Superior temporal gyrus (tissue), 1 donor: ENCODE measurements around the gene AASS.

Experiments
- DNase-seq: peaks from one replicate; pipeline ENCODE4 v3.0.0-alpha.2; 2016; ENCODE audit errors: extremely low spot score

Gene AASS

DNA sequence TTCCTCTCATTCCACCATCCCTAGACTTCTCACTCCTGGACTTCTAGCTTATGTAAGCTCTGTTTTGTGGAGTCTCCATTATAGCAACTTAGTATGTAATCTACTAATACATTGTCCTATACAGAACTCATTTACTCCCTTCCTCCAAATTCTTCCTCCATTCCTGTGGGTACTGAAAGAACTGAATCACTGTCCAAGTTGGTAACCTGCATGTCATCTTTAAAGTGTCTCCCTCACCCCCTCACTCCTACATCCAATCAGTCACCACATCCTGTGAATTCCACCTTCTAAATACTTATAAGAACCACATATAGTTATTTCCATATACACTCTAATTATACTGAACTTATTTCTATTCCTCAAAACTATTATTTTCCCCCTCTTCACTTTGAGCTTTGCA, 20.3 kb downstream of the AASS start:
- no peak for DNase-seq

DNA sequence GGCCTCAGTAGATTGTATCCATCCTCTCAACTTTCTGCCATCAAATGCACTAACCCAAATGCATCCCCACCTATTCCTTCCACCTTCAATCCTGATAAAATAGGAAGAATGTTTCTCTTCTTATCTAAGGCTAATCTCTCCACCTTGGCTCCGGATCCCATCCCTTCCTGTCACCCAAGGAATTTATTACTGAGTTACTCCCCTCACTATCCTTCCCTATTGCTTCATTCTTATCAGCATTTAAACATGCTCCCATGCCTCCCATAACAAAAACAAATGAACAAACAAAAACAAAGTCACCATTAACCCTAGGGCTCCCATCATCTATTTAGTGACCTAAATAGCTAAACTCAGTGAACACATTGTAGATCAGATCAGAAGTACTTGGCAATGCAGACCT, 25.3 kb downstream of the AASS start:
- DNase-seq = no peak

- DNase-seq = no peak
These were observed 41.0 kb downstream of the AASS start for GRCh38 chr7:122103064-122103463.

- no peak for DNase-seq
These were observed 44.0 kb downstream of the AASS start for GRCh38 chr7:122100021-122100420.

- DNase-seq = no peak
These were observed 48.4 kb downstream of the AASS start for GRCh38 chr7:122095642-122096041.

- no peak for DNase-seq
These were observed 49.5 kb downstream of the AASS start for GRCh38 chr7:122094549-122094948.

DNA sequence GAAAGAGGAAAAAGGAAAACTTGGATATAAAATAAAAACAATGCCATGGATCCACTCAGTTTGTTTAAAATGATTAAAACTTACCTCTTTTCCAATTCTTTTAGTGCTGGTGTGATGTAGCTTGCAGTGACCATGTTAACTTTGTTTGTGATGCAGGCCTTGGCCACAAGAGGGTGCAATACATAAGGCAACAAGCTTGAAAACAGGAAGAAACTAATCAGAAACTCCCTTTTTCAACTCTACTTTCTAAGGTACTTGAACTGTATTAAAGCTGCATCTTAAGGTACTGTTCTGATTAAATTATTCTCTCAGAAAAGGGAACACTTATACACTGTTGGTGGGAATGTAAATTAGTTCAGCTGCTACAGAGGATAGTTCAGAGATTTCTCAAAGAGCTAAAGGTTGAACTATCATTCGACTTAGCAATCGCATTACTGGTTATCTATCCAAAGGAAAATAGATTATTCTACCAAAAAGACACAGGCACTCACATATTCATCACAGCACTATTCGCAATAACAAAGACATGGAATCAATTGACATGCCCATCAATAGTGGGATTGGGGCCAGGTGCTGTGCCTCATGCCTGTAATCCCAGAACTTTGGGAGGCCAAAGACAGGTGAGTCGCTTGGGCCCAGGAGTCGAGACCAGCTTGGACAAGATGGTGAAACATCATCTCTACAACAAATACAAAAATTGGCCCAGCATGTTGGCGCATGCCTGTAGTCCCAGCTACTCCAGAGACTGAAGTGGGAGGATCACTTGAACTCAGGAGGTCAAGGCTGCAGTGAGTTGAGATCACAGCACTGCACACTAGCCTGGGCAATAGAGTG, 50.9 kb downstream of the AASS start:
- peak; percentile 85 for DNase-seq

DNA sequence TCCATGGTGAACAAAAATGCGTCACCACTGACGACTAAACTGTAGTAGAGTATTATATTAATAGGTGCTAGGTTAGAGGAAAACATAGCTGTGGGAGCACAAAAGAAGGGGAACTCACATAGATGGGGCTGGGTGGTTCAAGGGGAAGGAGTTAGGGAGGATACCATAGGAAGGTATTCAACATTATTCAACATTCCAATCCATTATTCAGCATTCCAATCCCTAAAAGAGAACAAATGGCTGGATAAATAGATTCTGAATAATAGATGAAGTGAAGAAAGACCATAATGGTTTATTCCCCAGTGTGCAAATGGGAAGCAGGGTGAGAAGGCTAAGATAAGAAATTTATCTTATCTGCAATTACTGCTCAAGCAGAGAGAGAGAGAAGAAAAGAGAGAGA, 61.4 kb downstream of the AASS start:
- DNase-seq = no peak

GRCh38 chr7:122082160-122082559, 61.9 kb downstream of the AASS start:
- no peak for DNase-seq

DNA sequence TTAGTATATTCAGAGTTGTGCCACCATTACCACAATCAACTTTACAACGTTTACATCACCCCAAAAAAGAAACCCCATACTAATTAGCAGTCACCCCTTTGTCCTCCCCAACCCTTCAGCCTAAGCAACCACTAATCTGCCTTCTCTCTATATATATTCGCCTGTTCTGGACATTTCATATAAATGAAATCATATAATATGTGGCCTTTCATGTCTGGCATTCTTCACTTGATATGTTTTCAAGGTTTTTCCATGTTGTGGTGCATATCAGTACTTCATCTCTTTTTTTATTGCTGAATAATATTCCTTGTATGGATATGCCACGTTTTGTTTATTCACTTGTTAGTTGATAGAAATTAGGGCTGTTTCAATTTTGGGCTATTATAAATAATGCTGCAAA, 70.4 kb downstream of the AASS start:
- DNase-seq = no peak

GRCh38 chr7:122072924-122073599, 71.0 kb downstream of the AASS start:
- no peak for DNase-seq

- DNase-seq = no peak
These were observed 71.8 kb downstream of the AASS start for GRCh38 chr7:122072272-122072671.

DNA sequence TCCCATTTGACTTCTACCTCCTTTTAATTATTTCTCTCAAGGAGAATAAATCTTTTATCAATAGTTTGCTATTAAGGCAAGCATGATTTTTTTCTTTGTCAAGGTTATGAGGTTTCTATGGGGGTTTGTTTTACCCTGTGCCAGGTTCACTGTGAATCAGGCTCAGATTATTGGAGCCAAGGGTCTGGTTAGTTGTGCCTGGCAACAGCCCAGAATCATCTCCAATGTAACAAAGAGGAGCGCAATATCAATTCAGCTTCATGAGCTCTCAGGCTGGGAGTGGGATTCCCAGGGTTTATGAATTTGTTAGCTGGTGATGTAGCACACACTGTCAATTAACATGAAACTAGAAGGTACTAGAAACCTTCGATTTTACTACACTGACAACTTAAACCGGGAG, 73.2 kb downstream of the AASS start:
- no peak for DNase-seq

DNA sequence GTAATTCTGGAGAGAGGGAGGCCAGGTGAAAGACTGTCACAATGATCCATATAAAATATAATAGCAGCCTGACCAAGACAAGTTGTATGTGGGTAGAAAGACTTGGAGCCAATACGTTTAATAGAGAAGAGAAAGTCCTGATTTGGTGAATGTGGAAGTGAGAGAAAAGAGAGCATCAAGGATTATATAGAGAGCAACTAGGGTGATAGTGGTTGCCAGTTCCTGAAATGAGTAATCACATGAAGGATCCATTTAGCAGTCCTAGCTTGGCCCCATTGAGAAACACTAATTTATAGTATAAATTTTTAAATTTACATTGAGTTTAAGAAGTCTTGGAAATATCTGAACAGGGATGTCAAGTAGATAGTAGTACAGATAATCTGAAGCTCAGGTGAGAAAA, 74.0 kb downstream of the AASS start:
- no peak for DNase-seq

DNA sequence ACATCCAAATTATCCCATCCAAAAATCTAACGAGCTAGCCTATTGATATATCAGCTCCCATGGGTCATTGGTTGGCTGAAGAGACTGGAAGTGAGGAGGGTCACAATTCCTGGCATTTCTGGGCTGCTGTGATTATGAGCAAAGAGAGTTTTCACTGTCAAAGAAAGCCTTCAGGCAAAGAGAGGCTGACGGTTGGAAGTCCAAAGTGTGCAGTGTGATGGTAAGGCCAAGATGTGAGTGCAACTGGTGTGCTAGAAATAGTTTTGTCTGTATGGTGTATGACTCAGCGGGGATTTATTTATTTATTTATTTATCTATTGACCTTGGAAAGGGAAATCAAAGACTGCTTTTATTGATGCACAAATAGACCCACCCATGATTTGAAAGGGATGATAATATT, 75.0 kb downstream of the AASS start:
- no peak for DNase-seq

GRCh38 chr7:122068046-122068445, 76.0 kb downstream of the AASS start:
- no peak for DNase-seq

DNA sequence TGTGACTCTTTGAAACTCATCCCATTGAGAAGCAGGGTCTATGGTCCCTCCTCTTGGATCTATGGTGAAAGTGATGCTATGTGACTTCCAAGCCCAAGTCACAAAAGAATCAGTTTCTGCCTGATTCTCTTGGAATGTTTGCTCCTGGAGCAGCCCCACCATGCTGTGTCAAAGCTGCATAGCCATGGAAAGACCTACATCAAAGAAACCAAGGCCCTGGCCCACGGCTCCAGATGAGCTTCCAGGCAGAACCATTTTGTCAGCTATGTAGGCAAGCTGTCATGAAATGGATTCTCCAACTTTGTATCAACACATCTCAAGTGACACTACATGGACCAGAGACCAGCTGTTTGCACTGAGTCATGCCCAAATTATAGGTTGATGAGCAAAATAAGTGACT, 77.0 kb downstream of the AASS start:
- DNase-seq = no peak

- DNase-seq = no peak
These were observed 79.1 kb downstream of the AASS start for GRCh38 chr7:122064971-122065370.

GRCh38 chr7:122063146-122063545, 80.9 kb downstream of the AASS start:
- DNase-seq = no peak

DNA sequence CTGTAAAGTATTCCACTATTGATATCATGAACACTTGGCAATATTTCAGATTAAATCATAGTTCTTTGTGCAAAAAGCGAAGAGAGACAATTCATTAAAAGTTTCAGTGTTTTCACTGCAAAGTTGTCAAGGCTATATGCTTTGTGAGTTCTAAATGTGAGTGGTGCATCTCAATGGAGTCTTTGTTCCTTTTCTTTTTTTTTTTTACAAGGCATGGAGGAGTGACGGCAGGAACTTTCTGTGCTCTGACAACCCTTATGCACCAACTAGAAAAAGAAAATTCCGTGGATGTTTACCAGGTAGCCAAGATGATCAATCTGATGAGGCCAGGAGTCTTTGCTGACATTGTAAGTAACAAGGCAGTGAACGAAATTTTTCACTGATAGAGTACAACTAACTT, 84.5 kb downstream of the AASS start:
- no peak for DNase-seq

DNA sequence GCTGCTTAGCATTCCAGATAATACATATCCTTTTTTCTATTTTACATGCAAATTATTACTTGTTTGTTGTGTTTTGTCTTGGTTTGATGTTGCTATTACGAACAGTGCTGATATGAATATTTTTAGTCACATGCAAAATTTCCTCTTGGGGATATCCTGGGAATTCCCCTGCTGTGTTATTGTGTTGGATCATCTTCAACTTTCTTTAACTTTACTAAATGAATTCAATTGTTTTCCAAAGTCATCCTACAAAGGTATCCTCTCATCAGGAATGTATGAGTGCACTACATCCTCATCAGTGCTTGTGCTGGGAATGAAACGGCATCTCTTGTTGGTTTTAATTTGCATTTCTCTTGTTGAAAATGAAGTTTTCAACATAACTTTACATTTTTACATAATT, 87.1 kb downstream of the AASS start:
- DNase-seq = no peak

DNA sequence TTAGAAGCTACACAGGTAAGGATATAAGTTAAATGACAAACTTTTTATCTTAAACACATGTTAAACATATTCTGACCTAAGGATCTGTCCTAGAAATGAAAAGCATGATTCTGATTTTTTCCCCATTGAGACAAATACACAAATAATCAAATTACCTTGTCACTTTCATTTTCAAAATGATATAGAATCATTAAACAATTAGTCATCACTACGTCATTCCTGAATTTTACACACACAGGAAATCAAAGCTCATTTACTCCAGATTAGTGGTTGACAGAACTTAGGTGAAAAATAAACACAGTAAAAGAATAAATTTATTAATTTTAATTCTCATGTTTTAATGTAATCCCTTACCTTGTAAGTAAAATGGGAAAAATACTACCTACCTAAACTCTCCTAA, 89.0 kb downstream of the AASS start:
- DNase-seq = no peak

DNA sequence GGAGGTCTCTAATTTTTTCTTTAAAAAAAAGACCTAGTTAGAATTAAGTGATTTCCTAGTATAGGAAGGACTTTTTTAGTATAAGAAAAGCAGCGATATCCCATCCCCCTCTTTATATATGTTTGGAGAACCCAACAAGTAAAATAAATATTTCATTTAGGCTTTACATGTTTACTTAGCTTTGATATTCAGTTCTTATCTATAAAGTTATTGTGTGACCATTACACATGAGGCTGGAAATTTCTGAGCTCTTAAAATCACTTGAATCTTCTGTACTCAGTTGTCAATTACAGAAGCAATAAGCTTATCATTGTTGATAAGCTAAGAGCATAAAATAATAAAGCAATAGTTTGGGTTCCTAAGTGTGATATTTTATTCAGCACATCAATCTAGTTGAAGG, 89.7 kb downstream of the AASS start:
- DNase-seq = no peak

DNA sequence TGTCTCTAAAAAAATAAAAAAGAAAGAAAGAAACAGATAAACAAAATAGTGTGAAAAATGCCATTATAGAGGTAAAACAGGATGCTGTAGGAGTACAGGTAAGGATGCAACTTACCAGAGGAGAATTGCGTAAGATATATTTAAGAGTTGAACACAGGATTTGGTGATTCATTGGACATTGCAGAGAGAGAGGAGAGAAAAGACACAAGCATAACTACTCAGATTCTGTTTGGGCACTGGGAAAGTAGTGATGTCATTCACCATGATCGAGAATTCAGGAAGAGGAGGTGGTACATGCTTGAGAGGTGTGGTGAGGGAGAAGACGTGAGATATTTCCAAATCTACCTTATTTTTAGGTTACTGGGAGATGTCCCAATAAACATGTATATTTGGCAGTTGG, 97.6 kb downstream of the AASS start:
- DNase-seq = no peak
